ENCODE data around the gene RTL10.
A peak's percentile ranks its signal among the peaks of the same experiment; 100 is the strongest.

The RTL10 gene

GRCh38 chr22:19854778-19855503 lies at the start of gene RTL10, which contains the start of gene GNB1L:
Gene RTL10 (minus strand): TSS chr22:19854874. CDS start chr22:19852261, 2,613 bp downstream.
Gene GNB1L (minus strand): TSS chr22:19854874. CDS start chr22:19821355, 33,519 bp downstream.
- DNase-seq (ENCODE audit: low spot score) (peak; percentile 100), FAIRE-seq (peak; percentile 99)

GRCh38 chr22:19904174-19904856 lies 49.6 kb upstream of the RTL10 start:
- FAIRE-seq (no peak), DNase-seq (ENCODE audit: low spot score) (no peak)

GRCh38 chr22:19903513-19903912 lies 48.8 kb upstream of the RTL10 start:
- no peak for FAIRE-seq

GRCh38 chr22:19903031-19903430 lies 48.4 kb upstream of the RTL10 start:
- DNase-seq (ENCODE audit: low spot score) (no peak), FAIRE-seq (peak; percentile 27)

More at GRCh38 chr22:19903513-19903912, 48.8 kb upstream of the RTL10 start:
- DNase-seq (ENCODE audit: low spot score), result no peak

- FAIRE-seq, result no peak
- no peak for DNase-seq (ENCODE audit: low spot score)
Observed at GRCh38 chr22:19902245-19902715, 47.6 kb upstream of the RTL10 start.

- no peak for FAIRE-seq
- DNase-seq (ENCODE audit: low spot score), result no peak
Observed at GRCh38 chr22:19901577-19902244, 47.0 kb upstream of the RTL10 start.

GRCh38 chr22:19900707-19901436 lies 46.2 kb upstream of the RTL10 start:
- FAIRE-seq (peak; percentile 5), DNase-seq (ENCODE audit: low spot score) (no peak)

- FAIRE-seq (no peak), DNase-seq (ENCODE audit: low spot score) (no peak)
Observed at GRCh38 chr22:19898831-19899567, 44.3 kb upstream of the RTL10 start.

- no peak for DNase-seq (ENCODE audit: low spot score)
- no peak for FAIRE-seq
Observed at GRCh38 chr22:19898145-19898544, 43.5 kb upstream of the RTL10 start.

GRCh38 chr22:19897726-19898125 lies 43.1 kb upstream of the RTL10 start:
- DNase-seq (ENCODE audit: low spot score) (no peak), FAIRE-seq (no peak)

GRCh38 chr22:19896665-19897355 lies 42.1 kb upstream of the RTL10 start:
- FAIRE-seq, result peak; percentile 37
- DNase-seq (ENCODE audit: low spot score), result no peak

- DNase-seq (ENCODE audit: low spot score) (no peak), FAIRE-seq (peak; percentile 5)
Observed at GRCh38 chr22:19895160-19895849, 40.6 kb upstream of the RTL10 start.

GRCh38 chr22:19893363-19893762 lies 38.7 kb upstream of the RTL10 start:
- DNase-seq (ENCODE audit: low spot score), result no peak
- FAIRE-seq, result peak; percentile 50

GRCh38 chr22:19892925-19893324 lies 38.3 kb upstream of the RTL10 start:
- no peak for FAIRE-seq

GRCh38 chr22:19892257-19892879 lies 37.7 kb upstream of the RTL10 start:
- DNase-seq (ENCODE audit: low spot score) (peak; percentile 80), FAIRE-seq (peak; percentile 93)

More at GRCh38 chr22:19892925-19893324, 38.3 kb upstream of the RTL10 start:
- DNase-seq (ENCODE audit: low spot score), result no peak

GRCh38 chr22:19891317-19892256 lies 36.9 kb upstream of the RTL10 start:
- peak; percentile 94 for FAIRE-seq
- peak; percentile 95 for DNase-seq (ENCODE audit: low spot score)

GRCh38 chr22:19890502-19891316 lies 36.0 kb upstream of the RTL10 start:
- FAIRE-seq, result peak; percentile 79
- no peak for DNase-seq (ENCODE audit: low spot score)

Measured in urothelium cell line (cell line).